Liver (tissue), 3 donors: ENCODE data around the gene STPG1.

ENCODE experiments used
- ATF3 ChIP-seq: IDR thresholded peaks from 2 replicates; pipeline ENCODE4 v1.6.1; 2016; ENCODE audit warnings: antibody characterized with exemption
- EGR1 ChIP-seq, 2 donors: IDR thresholded peaks; 2 replicates each; pipeline ENCODE4 v1.6.1; 2016 to 2018; ENCODE audit warnings: antibody characterized with exemption in 2 of 2, low read depth in 2 of 2
- FOXA1 ChIP-seq: IDR thresholded peaks from 2 replicates; pipeline ENCODE4 v1.6.1; 2016; ENCODE audit warnings: antibody characterized with exemption
- SP1 ChIP-seq: IDR thresholded peaks from 2 replicates; pipeline ENCODE4 v1.6.1; 2018; ENCODE audit warnings: antibody characterized with exemption, mild to moderate bottlenecking
- TF ChIP-seq, protein P1 (sequence below): fragments of 150-350 bp; IDR thresholded peaks from 2 replicates; pipeline ENCODE4 v1.5.1; 2017; ENCODE audit warnings: improper control_type of control experiment, low read depth, low read length; ENCODE audit not compliant: missing input control
- TF ChIP-seq, protein P2 (sequence below): IDR thresholded peaks from 2 replicates; pipeline ENCODE4 v1.6.1; 2016; ENCODE audit warnings: antibody characterized with exemption
- donor health status: healthy.
- donor health status: healthy.

GRCh38 chr1:24406788-24407187 lies 6.8 kb downstream of the STPG1 start:
- TF ChIP-seq, protein P1, sequence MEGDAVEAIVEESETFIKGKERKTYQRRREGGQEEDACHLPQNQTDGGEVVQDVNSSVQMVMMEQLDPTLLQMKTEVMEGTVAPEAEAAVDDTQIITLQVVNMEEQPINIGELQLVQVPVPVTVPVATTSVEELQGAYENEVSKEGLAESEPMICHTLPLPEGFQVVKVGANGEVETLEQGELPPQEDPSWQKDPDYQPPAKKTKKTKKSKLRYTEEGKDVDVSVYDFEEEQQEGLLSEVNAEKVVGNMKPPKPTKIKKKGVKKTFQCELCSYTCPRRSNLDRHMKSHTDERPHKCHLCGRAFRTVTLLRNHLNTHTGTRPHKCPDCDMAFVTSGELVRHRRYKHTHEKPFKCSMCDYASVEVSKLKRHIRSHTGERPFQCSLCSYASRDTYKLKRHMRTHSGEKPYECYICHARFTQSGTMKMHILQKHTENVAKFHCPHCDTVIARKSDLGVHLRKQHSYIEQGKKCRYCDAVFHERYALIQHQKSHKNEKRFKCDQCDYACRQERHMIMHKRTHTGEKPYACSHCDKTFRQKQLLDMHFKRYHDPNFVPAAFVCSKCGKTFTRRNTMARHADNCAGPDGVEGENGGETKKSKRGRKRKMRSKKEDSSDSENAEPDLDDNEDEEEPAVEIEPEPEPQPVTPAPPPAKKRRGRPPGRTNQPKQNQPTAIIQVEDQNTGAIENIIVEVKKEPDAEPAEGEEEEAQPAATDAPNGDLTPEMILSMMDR, result no peak
- TF ChIP-seq, protein P2, sequence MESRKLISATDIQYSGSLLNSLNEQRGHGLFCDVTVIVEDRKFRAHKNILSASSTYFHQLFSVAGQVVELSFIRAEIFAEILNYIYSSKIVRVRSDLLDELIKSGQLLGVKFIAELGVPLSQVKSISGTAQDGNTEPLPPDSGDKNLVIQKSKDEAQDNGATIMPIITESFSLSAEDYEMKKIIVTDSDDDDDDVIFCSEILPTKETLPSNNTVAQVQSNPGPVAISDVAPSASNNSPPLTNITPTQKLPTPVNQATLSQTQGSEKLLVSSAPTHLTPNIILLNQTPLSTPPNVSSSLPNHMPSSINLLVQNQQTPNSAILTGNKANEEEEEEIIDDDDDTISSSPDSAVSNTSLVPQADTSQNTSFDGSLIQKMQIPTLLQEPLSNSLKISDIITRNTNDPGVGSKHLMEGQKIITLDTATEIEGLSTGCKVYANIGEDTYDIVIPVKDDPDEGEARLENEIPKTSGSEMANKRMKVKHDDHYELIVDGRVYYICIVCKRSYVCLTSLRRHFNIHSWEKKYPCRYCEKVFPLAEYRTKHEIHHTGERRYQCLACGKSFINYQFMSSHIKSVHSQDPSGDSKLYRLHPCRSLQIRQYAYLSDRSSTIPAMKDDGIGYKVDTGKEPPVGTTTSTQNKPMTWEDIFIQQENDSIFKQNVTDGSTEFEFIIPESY, result no peak
- TF ChIP-seq FOXA1 (no peak), EGR1 (IDR thresholded peaks at IDR 0.05; ENCODE audit: low read depth in 2 of 2) (no peak), ATF3 (no peak), SP1 (no peak)
